GM12878 (cell line): ENCODE results near the gene RAB30. TPM values are rescaled to one million over a fixed set of nuclear protein-coding genes. Genes with fewer than 3 reads are reported as not detected.

Experiments used
- ATAC-seq: fragments of 200-7000 bp; cut with Tn5 transposase; 3 replicates; pipeline ENCODE4 v1.9.1; 2020; ENCODE audit warnings: mild to moderate bottlenecking, moderate library complexity
- BruUV-seq: library from RNA; stranded (reverse); fragments of 400-500 nt; replicated peaks from 2 replicates; lab custom pipeline; 2021; lab: Mats Ljungman, UMichigan
- CTCF ChIA-PET: fragments of 300-600 bp; sonication (Branson Sonifier 250); formaldehyde crosslinking; extraction: SDS; loops from one replicate; lab custom pipeline; 2021; ENCODE audit warnings: inconsistent platforms; lab: Yijun Ruan, JAX
- POLR2A ChIA-PET: fragments of 350-600 bp; formaldehyde crosslinking; extraction: SDS; loops from one replicate; lab custom pipeline; 2021; ENCODE audit warnings: inconsistent platforms; lab: Charles Lee
- RAD21 ChIA-PET: fragments of 300-600 bp; sonication (Branson Sonifier 250); formaldehyde crosslinking; loops from one replicate; lab custom pipeline; 2023; ENCODE audit warnings: antibody characterized with exemption; ENCODE audit not compliant: unreplicated experiment; lab: Charles Lee
- SMC1A ChIA-PET: fragments of 300-600 bp; sonication (Branson Sonifier 250); formaldehyde crosslinking; loops from one replicate; lab custom pipeline; 2023; ENCODE audit not compliant: unreplicated experiment, uncharacterized antibody; lab: Charles Lee
- DNase-seq: peaks from one replicate; pipeline ENCODE4 v3.0.0-alpha.2; 2011; ENCODE audit warnings: low read depth, low spot score
- FAIRE-seq: peaks from 3 replicates; lab custom pipeline; 2011; peaks lifted over from hg19 to GRCh38; lab: Jason Lieb, UNC
- H2AFZ ChIP-seq: 2 replicates; pipeline ENCODE4 v1.6.0; 2011; ENCODE audit warnings: low read depth, low read length, control low read depth; ENCODE audit not compliant: control insufficient read depth
- H3K27ac ChIP-seq: 2 replicates; pipeline ENCODE4 v1.5.1; 2011; ENCODE audit warnings: control low read depth; ENCODE audit not compliant: control insufficient read depth, insufficient read depth
- H3K27me3 ChIP-seq, 2 experiments: replicated peaks in 1 of 2; 2 replicates each; pipeline versions ENCODE4 v1.6.0 to v1.6.1; 2011; ENCODE audit warnings: low read length in 1 of 2; ENCODE audit not compliant: control insufficient read depth in 2 of 2, insufficient read depth in 2 of 2
- H3K36me3 ChIP-seq, 2 experiments: 2 replicates each; pipeline ENCODE4 v1.5.1; 2011; ENCODE audit warnings: low read length in 1 of 2; ENCODE audit not compliant: control insufficient read depth in 2 of 2, insufficient read depth in 2 of 2
- H3K4me1 ChIP-seq: 2 replicates; pipeline ENCODE4 v1.6.1; 2011; ENCODE audit warnings: mild to moderate bottlenecking, low read length, moderate library complexity, mixed read lengths; ENCODE audit not compliant: control insufficient read depth, insufficient read depth
- H3K4me2 ChIP-seq: 2 replicates; pipeline ENCODE4 v1.6.0; 2011; ENCODE audit warnings: control low read depth; ENCODE audit not compliant: control insufficient read depth, insufficient read depth
- H3K4me3 ChIP-seq: fragments of 200-600 bp; sonication (generic); 2 replicates; pipeline ENCODE4 v1.5.1; 2016
- H3K79me2 ChIP-seq: 2 replicates; pipeline ENCODE4 v1.6.0; 2011; ENCODE audit warnings: low read length; ENCODE audit not compliant: control insufficient read depth, insufficient read depth
- H3K9ac ChIP-seq: 2 replicates; pipeline ENCODE4 v1.8.0; 2011; ENCODE audit warnings: low read length, control low read depth, mixed read lengths; ENCODE audit not compliant: control insufficient read depth, insufficient read depth
- H3K9me3 ChIP-seq: replicated peaks from 3 replicates; pipeline ENCODE4 v1.5.1; 2011; ENCODE audit warnings: mild to moderate bottlenecking, low read length; ENCODE audit not compliant: control insufficient read depth, insufficient read depth
- H4K20me1 ChIP-seq: 2 replicates; pipeline ENCODE4 v1.6.0; 2011; ENCODE audit not compliant: control insufficient read depth, insufficient read depth
- BCLAF1 ChIP-seq: fragments of 450-650 bp; IDR thresholded peaks from 2 replicates; pipeline ENCODE4 v1.6.1; 2017; ENCODE audit warnings: antibody characterized with exemption, mild to moderate bottlenecking, moderate library complexity
- CEBPZ ChIP-seq: fragments of 150-350 bp; IDR thresholded peaks from 2 replicates; pipeline ENCODE4 v1.6.1; 2016; ENCODE audit warnings: low read depth, low read length
- NFYA ChIP-seq: IDR thresholded peaks from 2 replicates; pipeline ENCODE4 v1.6.1; 2011; ENCODE audit warnings: low read depth, mild to moderate bottlenecking, low read length, improper control_type of control experiment, borderline replicate concordance
- NR2C1 ChIP-seq: fragments of 450-650 bp; IDR thresholded peaks from 2 replicates; pipeline ENCODE4 v1.6.1; 2017; ENCODE audit warnings: antibody characterized with exemption, mild to moderate bottlenecking, moderate library complexity
- NRF1 ChIP-seq: conservative IDR thresholded peaks from 2 replicates; pipeline ENCODE4 v1.6.1; 2011; ENCODE audit warnings: mild to moderate bottlenecking, low read depth, low read length, improper control_type of control experiment
- RELB ChIP-seq: fragments of 450-650 bp; IDR thresholded peaks from 2 replicates; pipeline ENCODE4 v1.6.1; 2017; ENCODE audit warnings: low read depth, mild to moderate bottlenecking, moderate library complexity
- REST ChIP-seq: IDR thresholded peaks from 2 replicates; pipeline ENCODE4 v1.6.1; 2012; ENCODE audit warnings: mild to moderate bottlenecking, low read depth, low read length
- TAF1 ChIP-seq: IDR thresholded peaks from 2 replicates; pipeline ENCODE4 v1.6.1; 2011; ENCODE audit warnings: mild to moderate bottlenecking, low read depth, low read length, borderline replicate concordance
- TCF12 ChIP-seq: IDR thresholded peaks from 2 replicates; pipeline ENCODE4 v1.6.1; 2011; ENCODE audit warnings: low read depth, mild to moderate bottlenecking, low read length
- WRNIP1 ChIP-seq: IDR thresholded peaks from 2 replicates; pipeline ENCODE4 v1.6.1; 2011; ENCODE audit warnings: low read depth, low read length, improper control_type of control experiment, borderline replicate concordance
- ZSCAN29 ChIP-seq: fragments of 450-650 bp; IDR thresholded peaks from 2 replicates; pipeline ENCODE4 v1.6.1; 2017; ENCODE audit warnings: mild to moderate bottlenecking, moderate library complexity
- WGBS: methylation state at CpG from one replicate; pipeline ENCODE4 v1.1.6; 2016; ENCODE audit warnings: low lambda C conversion rate; ENCODE audit not compliant: insufficient replicate concordance, insufficient coverage; ENCODE audit errors: missing lambda C conversion rate; 5-methylcytosine and 5-hydroxymethylcytosine counted together
- in situ Hi-C: fragments of 300-500 bp; cut with MboI; formaldehyde crosslinking; loops from 9 replicates; pipeline ENCODE4 v1.14.3; 2018; ENCODE audit warnings: mixed read lengths
- intact Hi-C: fragments of 100-400 bp; cut with micrococcal nuclease; formaldehyde crosslinking; loops from one replicate; pipeline ENCODE4 v1.14.2; 2022; ENCODE audit not compliant: unreplicated experiment
- polyA plus RNA-seq, 11 experiments: library from polyadenylated mRNA; depleted of rRNA in 4 of 11; unstranded in 6 of 11; stranded (reverse) in 5 of 11; fragments of >200 nt; fragmentation: Nextera tagmentation in 4 of 11; fragmentation: Illumina TruSeq in 1 of 11; extraction: Ambion mirVana in 4 of 11; extraction: Trizol in 1 of 11; gene quantifications; 1 replicate in 1 of 11; 2 replicates in 10 of 11; pipeline versions ENCODE4 v1.2.1 to v1.2.3, GENCODE V29; 2011 to 2016; ENCODE audit warnings: inconsistent platforms in 2 of 11, missing spikeins in 2 of 11, low read depth in 1 of 11
- total RNA-seq, 4 experiments: library from RNA; depleted of rRNA in 3 of 4; stranded (reverse); fragments of >200 nt in 3 of 4; fragmentation: Illumina TruSeq in 1 of 4; extraction: Trizol in 1 of 4; gene quantifications; 2 replicates each; pipeline versions ENCODE4 v1.2.1 to v1.2.3, GENCODE V29; 2013 to 2021

Gene RAB30
- total and polyA plus RNA-seq, 10 of the 15 experiments (the other 5 are each of a cell fraction or from before 2014, with no cell fraction given) = 9.8 to 26.7 (median 19.2) TPM

GRCh38 chr11:83042964-83043711, 28.6 kb downstream of the RAB30 start:
- ChIA-PET POLR2A (no interaction called here), CTCF (interaction anchor here (0.7 to 3.6 kb wide), 4 partner anchors 9 to 36 kb away, joined by 3 to 25 read pairs (median 8); no protein-coding TSS in a partner anchor), RAD21 (interaction anchor here (1.7 to 2.1 kb wide), 2 partner anchors 19 to 36 kb away, joined by 6 to 7 read pairs; no protein-coding TSS in a partner anchor), SMC1A (interaction anchor here (1.4 kb wide), 1 partner anchor 48 kb away, joined by 3 read pairs; no protein-coding TSS in a partner anchor)
- DNase-seq (no peak), FAIRE-seq (no peak), ATAC-seq (no peak; the same call in 2 of the 3 replicates)
- no peak overlapping the region for H3K9ac ChIP-seq
- H3K36me3 ChIP-seq = no peaks in the 10 kb centered on the region; a peak in 2 of 4 replicates
- H3K4me1 ChIP-seq = peaks cover 5% of the 10 kb centered on the region
- H3K27ac ChIP-seq = no peak overlapping the region
- H4K20me1 ChIP-seq = no peaks in the 10 kb centered on the region
- no peak overlapping the region for H3K4me2 ChIP-seq
- H3K27me3 ChIP-seq = no peaks in the 10 kb centered on the region
- 65% methylated on average over 3 of the region's 3 CpGs for WGBS
- BruUV-seq = no TSS peak
- H3K79me2 ChIP-seq = peaks cover 11% of the 10 kb centered on the region
- H3K9me3 ChIP-seq = no peaks in the 10 kb centered on the region
- intact Hi-C loops (no loop called here), in situ Hi-C loops (no loop called here)
- H2AFZ ChIP-seq = no peak overlapping the region
- H3K4me3 ChIP-seq = no peak overlapping the region
- TF ChIP-seq BCLAF1 (no peak), NRF1 (no peak), NFYA (no peak), RELB (no peak), TCF12 (no peak), WRNIP1 (no peak), REST (no peak), TAF1 (no peak), CEBPZ (no peak), ZSCAN29 (no peak), NR2C1 (no peak)
